ENCODE measurements around the gene LINGO3. TPM values are rescaled to one million over a fixed set of nuclear protein-coding genes. Genes with fewer than 3 reads are reported as not detected.
"Not testable (repeated sequence)": the region's sequence is repeated elsewhere in the genome, so short reads cannot be mapped to it uniquely, and the experiment has no call there.

LINGO3 gene
- total RNA-seq, 1 donor = not detected

DNA sequence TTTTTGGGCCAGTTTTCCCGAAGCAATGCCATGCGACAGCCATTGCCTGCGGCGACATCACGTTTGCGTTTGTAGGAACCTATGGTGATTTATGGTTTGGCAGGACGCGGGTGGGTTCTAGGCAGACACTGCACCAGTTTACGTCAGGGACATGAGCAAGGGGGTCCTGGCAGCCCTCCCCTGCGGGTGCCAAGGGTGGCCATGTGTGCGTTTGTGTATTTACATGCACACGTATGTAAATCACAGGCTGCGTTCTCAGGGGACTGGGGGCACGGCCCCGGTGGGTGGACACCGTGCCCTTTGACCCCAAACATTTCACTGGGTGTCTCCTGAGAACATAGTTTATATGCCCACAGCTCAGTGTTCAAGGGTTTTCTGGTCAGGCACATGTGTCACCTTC, 42.7 kb upstream of the LINGO3 start:
- Histone ChIP-seq H3K27ac (ENCODE audit: low read depth, low read length) (no peak overlapping the region), H3K79me2 (ENCODE audit: insufficient read depth, low read length) (no peaks in the 10 kb centered on the region), H3K27me3 (ENCODE audit: insufficient read depth, low read length) (no peaks in the 10 kb centered on the region), H2AFZ (ENCODE audit: low read length) (no peak overlapping the region), H3K9me3 (ENCODE audit: low read depth, low read length) (no peaks in the 10 kb centered on the region), H3K4me2 (ENCODE audit: insufficient read depth, low read length) (no peak overlapping the region), H4K20me1 (ENCODE audit: insufficient read depth, low read length) (no peaks in the 10 kb centered on the region), H3K4me1 (ENCODE audit: insufficient read depth, low read length) (no peaks in the 10 kb centered on the region), H3K36me3 (ENCODE audit: insufficient read depth, low read length) (peaks cover 25% of the 10 kb centered on the region), H3K4me3 (ENCODE audit: insufficient read depth, low read length) (no peak overlapping the region)
- TF ChIP-seq CTCF (IDR thresholded peaks at IDR 0.05; ENCODE audit: extremely low read depth, low read depth, low read length) = no peak
- DNase-seq (ENCODE audit: insufficient read length, low spot score, missing footprints) = no peak

GRCh38 chr19:2349818-2350217, 41.9 kb upstream of the LINGO3 start:
- not testable (repeated sequence) for H3K79me2 ChIP-seq (ENCODE audit: insufficient read depth, low read length)

DNA sequence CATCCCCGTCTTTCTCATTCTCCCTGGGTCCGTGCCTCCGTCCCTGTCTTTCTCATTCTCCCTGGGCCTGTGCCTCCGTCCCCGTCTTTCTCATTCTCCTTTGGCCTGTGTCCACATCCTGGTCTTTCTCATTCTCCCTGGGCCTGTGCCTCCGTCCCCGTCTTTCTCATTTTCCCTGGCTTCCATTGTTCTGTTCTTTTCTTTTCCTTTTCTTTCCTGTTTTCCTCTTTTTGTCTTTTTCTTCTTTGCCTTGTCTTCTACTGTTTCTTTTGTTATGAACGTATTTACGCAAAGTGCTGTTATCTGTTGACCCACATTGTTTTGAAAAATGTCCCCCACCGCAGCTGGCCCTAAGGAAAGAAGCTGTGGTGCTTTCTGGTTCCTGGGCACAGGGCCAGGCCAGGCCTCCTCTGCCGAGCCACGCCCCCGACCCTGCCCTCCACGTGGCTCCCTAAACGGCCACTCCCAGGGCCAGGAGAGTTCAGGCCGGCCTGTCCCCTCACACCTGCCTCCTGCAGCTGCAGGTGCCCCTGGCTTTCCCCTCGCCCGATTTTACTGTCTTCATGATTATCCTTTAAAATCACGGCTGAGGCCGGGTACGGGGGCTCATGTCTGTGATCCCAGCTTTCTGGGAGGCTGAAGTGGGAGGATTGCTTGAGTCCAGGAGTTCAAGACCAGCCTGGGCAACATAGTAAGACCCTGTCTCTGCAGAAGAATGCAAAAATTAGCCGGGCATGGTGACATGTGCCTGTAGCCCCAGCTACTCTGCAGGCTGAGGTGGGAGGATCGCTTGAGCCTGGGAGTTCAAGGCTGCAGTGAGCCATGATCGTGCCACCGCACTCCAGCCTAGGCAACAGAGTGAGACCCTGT, 38.1 kb upstream of the LINGO3 start:
- Histone ChIP-seq H2AFZ (ENCODE audit: low read length) (no peak overlapping the region), H3K4me3 (ENCODE audit: insufficient read depth, low read length) (no peak overlapping the region), H3K27ac (ENCODE audit: low read depth, low read length) (no peak overlapping the region), H3K4me1 (ENCODE audit: insufficient read depth, low read length) (no peaks in the 10 kb centered on the region), H4K20me1 (ENCODE audit: insufficient read depth, low read length) (no peaks in the 10 kb centered on the region), H3K4me2 (ENCODE audit: insufficient read depth, low read length) (no peak overlapping the region), H3K36me3 (ENCODE audit: insufficient read depth, low read length) (peaks cover 28% of the 10 kb centered on the region), H3K9me3 (ENCODE audit: low read depth, low read length) (no peaks in the 10 kb centered on the region), H3K79me2 (ENCODE audit: insufficient read depth, low read length) (no peaks in the 10 kb centered on the region), H3K27me3 (ENCODE audit: insufficient read depth, low read length) (no peaks in the 10 kb centered on the region)
- no peak for TF ChIP-seq CTCF (IDR thresholded peaks at IDR 0.05; ENCODE audit: extremely low read depth, low read depth, low read length)
- DNase-seq (ENCODE audit: insufficient read length, low spot score, missing footprints) = no peak

More at GRCh38 chr19:2349818-2350217, 41.9 kb upstream of the LINGO3 start:
- not testable (repeated sequence) for H3K27me3 ChIP-seq (ENCODE audit: insufficient read depth, low read length); H3K4me1 ChIP-seq (ENCODE audit: insufficient read depth, low read length); H3K4me2 ChIP-seq (ENCODE audit: insufficient read depth, low read length); H3K9me3 ChIP-seq (ENCODE audit: low read depth, low read length); H2AFZ ChIP-seq (ENCODE audit: low read length); H3K4me3 ChIP-seq (ENCODE audit: insufficient read depth, low read length); H4K20me1 ChIP-seq (ENCODE audit: insufficient read depth, low read length); DNase-seq (ENCODE audit: insufficient read length, low spot score, missing footprints); H3K27ac ChIP-seq (ENCODE audit: low read depth, low read length)
- H3K36me3 ChIP-seq (ENCODE audit: insufficient read depth, low read length) = peaks cover 26% of the 10 kb centered on the region

- no peak for DNase-seq (ENCODE audit: insufficient read length, low spot score, missing footprints)
- Histone ChIP-seq H3K27me3 (ENCODE audit: insufficient read depth, low read length) (no peaks in the 10 kb centered on the region), H3K4me3 (ENCODE audit: insufficient read depth, low read length) (no peak overlapping the region), H2AFZ (ENCODE audit: low read length) (no peak overlapping the region), H3K36me3 (ENCODE audit: insufficient read depth, low read length) (peaks cover 27% of the 10 kb centered on the region), H3K4me1 (ENCODE audit: insufficient read depth, low read length) (no peaks in the 10 kb centered on the region), H3K27ac (ENCODE audit: low read depth, low read length) (no peak overlapping the region), H3K79me2 (ENCODE audit: insufficient read depth, low read length) (no peaks in the 10 kb centered on the region), H4K20me1 (ENCODE audit: insufficient read depth, low read length) (no peaks in the 10 kb centered on the region), H3K9me3 (ENCODE audit: low read depth, low read length) (no peaks in the 10 kb centered on the region), H3K4me2 (ENCODE audit: insufficient read depth, low read length) (no peak overlapping the region)
- TF ChIP-seq CTCF (IDR thresholded peaks at IDR 0.05; ENCODE audit: extremely low read depth, low read depth, low read length) = no peak
Observed at GRCh38 chr19:2345076-2345475, 37.1 kb upstream of the LINGO3 start.

Data from osteoblast (primary cell).